ENCODE measurements around the gene ST6GALNAC5. TPM values are rescaled to one million over a fixed set of nuclear protein-coding genes. Genes with fewer than 3 reads are reported as not detected.

ST6GALNAC5 gene
- polyA plus RNA-seq, 3 donors, result not detected

- H3K9me3 Mint-ChIP-seq, result no peaks in the 10 kb centered on the region
- H3K36me3 Mint-ChIP-seq, result peaks cover 2% of the 10 kb centered on the region in 2 donors
- Histone ChIP-seq H2AFZ (ENCODE audit: insufficient read depth, low read depth, low read length, poor library complexity, severe bottlenecking) (no peak overlapping the region), H3K4me2 (replicated peaks; ENCODE audit: extremely low read depth, low read length, poor library complexity, severe bottlenecking) (no peak overlapping the region), H3K9me3 (replicated peaks in 1 of 2; ENCODE audit: control insufficient read depth in 1 of 2, insufficient read depth in 1 of 2, low read length in 2 of 2) (no peaks in the 10 kb centered on the region), H3K4me3 (replicated peaks in 1 of 3; ENCODE audit: low read depth in 2 of 3, low read length in 3 of 3) (no peak overlapping the region), H3K36me3 (replicated peaks in 1 of 2; ENCODE audit: control insufficient read depth in 1 of 2, insufficient read depth in 2 of 2, low read length in 2 of 2) (no peaks in the 10 kb centered on the region), H3K79me2 (ENCODE audit: insufficient read depth, low read length) (no peaks in the 10 kb centered on the region), H3K4me1 (ENCODE audit: control insufficient read depth in 1 of 2, insufficient read depth in 2 of 2, low read length in 2 of 2) (no peaks in the 10 kb centered on the region), H3K27me3 (ENCODE audit: control insufficient read depth in 2 of 2, insufficient read depth in 2 of 2, low read length in 2 of 2) (no peaks in the 10 kb centered on the region), H4K20me1 (ENCODE audit: insufficient read depth, low read length) (no peaks in the 10 kb centered on the region), H3K9ac (ENCODE audit: insufficient read depth, low read length, poor library complexity, severe bottlenecking) (no peak overlapping the region), H3K27ac (ENCODE audit: low read depth in 1 of 2, low read length in 2 of 2) (no peak overlapping the region)
- no peak overlapping the region for H3K27ac Mint-ChIP-seq
- DNase-seq, result no peak
- intact Hi-C loops (cut with micrococcal nuclease), result no loop called here
- TF ChIP-seq CTCF (IDR thresholded peaks at IDR 0.05), result no peak
- H3K4me3 Mint-ChIP-seq, result no peak overlapping the region
- 100% methylated on average over 2 of the region's 2 CpGs for WGBS (ENCODE audit: insufficient coverage)
- H3K27me3 Mint-ChIP-seq (ENCODE audit: low read depth in 3 of 3), result peaks cover 0 to 5% (median 4%) of the 10 kb centered on the region in 3 donors
- H3K4me1 Mint-ChIP-seq, result no peaks in the 10 kb centered on the region
Observed at GRCh38 chr1:77084457-77084856, 217.2 kb downstream of the ST6GALNAC5 start.

GRCh38 chr1:77085109-77085508 lies 217.8 kb downstream of the ST6GALNAC5 start:
- H3K4me3 Mint-ChIP-seq, result no peak overlapping the region
- Histone ChIP-seq H3K36me3 (replicated peaks in 1 of 2; ENCODE audit: control insufficient read depth in 1 of 2, insufficient read depth in 2 of 2, low read length in 2 of 2) (no peaks in the 10 kb centered on the region), H3K27me3 (ENCODE audit: control insufficient read depth in 2 of 2, insufficient read depth in 2 of 2, low read length in 2 of 2) (no peaks in the 10 kb centered on the region), H4K20me1 (ENCODE audit: insufficient read depth, low read length) (no peaks in the 10 kb centered on the region), H3K9me3 (replicated peaks in 1 of 2; ENCODE audit: control insufficient read depth in 1 of 2, insufficient read depth in 1 of 2, low read length in 2 of 2) (no peaks in the 10 kb centered on the region), H2AFZ (ENCODE audit: insufficient read depth, low read depth, low read length, poor library complexity, severe bottlenecking) (no peak overlapping the region), H3K4me2 (replicated peaks; ENCODE audit: extremely low read depth, low read length, poor library complexity, severe bottlenecking) (no peak overlapping the region), H3K9ac (ENCODE audit: insufficient read depth, low read length, poor library complexity, severe bottlenecking) (no peak overlapping the region), H3K27ac (ENCODE audit: low read depth in 1 of 2, low read length in 2 of 2) (no peak overlapping the region), H3K4me3 (replicated peaks in 1 of 3; ENCODE audit: low read depth in 2 of 3, low read length in 3 of 3) (no peak overlapping the region), H3K4me1 (ENCODE audit: control insufficient read depth in 1 of 2, insufficient read depth in 2 of 2, low read length in 2 of 2) (no peaks in the 10 kb centered on the region), H3K79me2 (ENCODE audit: insufficient read depth, low read length) (no peaks in the 10 kb centered on the region)
- intact Hi-C loops (cut with micrococcal nuclease), result no loop called here
- no peak for TF ChIP-seq CTCF (IDR thresholded peaks at IDR 0.05)
- peaks cover 2% of the 10 kb centered on the region in 2 donors for H3K36me3 Mint-ChIP-seq
- peaks cover 0 to 4% (median 3%) of the 10 kb centered on the region in 3 donors for H3K27me3 Mint-ChIP-seq (ENCODE audit: low read depth in 3 of 3)
- no peak overlapping the region for H3K27ac Mint-ChIP-seq
- no CpG with 5 or more reads among the region's 1 CpG for WGBS (ENCODE audit: insufficient coverage)
- no peaks in the 10 kb centered on the region for H3K9me3 Mint-ChIP-seq
- no peaks in the 10 kb centered on the region for H3K4me1 Mint-ChIP-seq
- DNase-seq, result no peak
